H1 (cell line): ENCODE measurements around the gene PRSS50. TPM values are rescaled to one million over a fixed set of nuclear protein-coding genes. Genes with fewer than 3 reads are reported as not detected.
A peak's percentile ranks its signal among the peaks of the same experiment; 100 is the strongest.

ENCODE experiments used
- CTCF ChIA-PET: fragments of 300-600 bp; sonication (Branson Sonifier 250); formaldehyde crosslinking; loops from one replicate; lab custom pipeline; 2021; ENCODE audit not compliant: partially characterized antibody; lab: Charles Lee
- POLR2A ChIA-PET: fragments of 300-600 bp; sonication (Branson Sonifier 250); formaldehyde crosslinking; loops from one replicate; lab custom pipeline; 2021; ENCODE audit warnings: inconsistent platforms; ENCODE audit not compliant: partially characterized antibody; lab: Charles Lee
- DNase-seq, 2 experiments: peaks; one replicate each; pipeline versions ENCODE4 v3.0.0 to v3.0.0-alpha.2; 2010 to 2022; ENCODE audit warnings: low spot score in 2 of 2, low read depth in 1 of 2, mixed read lengths in 1 of 2
- FAIRE-seq: peaks from 2 replicates; lab custom pipeline; 2011; peaks lifted over from hg19 to GRCh38; lab: Jason Lieb, UNC
- H2AFZ ChIP-seq: 2 replicates; pipeline ENCODE4 v1.8.1; 2012; ENCODE audit warnings: low read length, inconsistent platforms
- H2AK5ac ChIP-seq: 2 replicates; pipeline ENCODE4 v1.6.1; 2013; ENCODE audit warnings: low read depth, low read length
- H2BK120ac ChIP-seq: replicated peaks from 2 replicates; pipeline ENCODE3; 2013; ENCODE audit warnings: low read depth, low read length, inconsistent platforms
- H2BK12ac ChIP-seq: 2 replicates; pipeline ENCODE4 v1.6.1; 2013; ENCODE audit warnings: low read depth, low read length
- H2BK15ac ChIP-seq: 2 replicates; pipeline ENCODE4 v1.6.1; 2013; ENCODE audit warnings: low read length
- H2BK20ac ChIP-seq: 2 replicates; pipeline ENCODE4 v1.6.1; 2013; ENCODE audit warnings: low read length
- H2BK5ac ChIP-seq: 2 replicates; pipeline ENCODE4 v1.6.1; 2013; ENCODE audit warnings: low read depth, low read length
- H3K14ac ChIP-seq: 2 replicates; pipeline ENCODE4 v1.6.1; 2013; ENCODE audit warnings: inconsistent platforms; ENCODE audit not compliant: insufficient read length
- H3K18ac ChIP-seq: 2 replicates; pipeline ENCODE4 v1.6.1; 2013; ENCODE audit warnings: low read length; ENCODE audit errors: extremely low read depth
- H3K23ac ChIP-seq: 2 replicates; pipeline ENCODE4 v1.6.1; 2013; ENCODE audit warnings: inconsistent platforms; ENCODE audit not compliant: insufficient read length
- H3K23me2 ChIP-seq: 2 replicates; pipeline ENCODE4 v1.6.1; 2013; ENCODE audit warnings: low read depth, low read length
- H3K27ac ChIP-seq: 2 replicates; pipeline ENCODE4 v1.6.1; 2011; ENCODE audit warnings: low read depth, low read length, inconsistent platforms
- H3K27me3 ChIP-seq, 4 experiments: replicated peaks in 1 of 4; 1 replicate in 1 of 4; 2 replicates in 3 of 4; pipeline versions ENCODE4 v1.6.1 to v1.8.1; 2011 to 2013; ENCODE audit warnings: low read length in 3 of 4, mild to moderate bottlenecking in 3 of 4, inconsistent platforms in 2 of 4, mixed read lengths in 2 of 4, moderate library complexity in 1 of 4; ENCODE audit not compliant: control insufficient read depth in 3 of 4, insufficient read depth in 3 of 4; ENCODE audit errors: extremely low read depth in 1 of 4
- H3K36me3 ChIP-seq, 4 experiments: 2 replicates each; pipeline versions ENCODE4 v1.6.1 to v1.8.1; 2011 to 2013; ENCODE audit warnings: mild to moderate bottlenecking in 4 of 4, low read length in 3 of 4, moderate library complexity in 2 of 4, control low read depth in 1 of 4, inconsistent platforms in 1 of 4; ENCODE audit not compliant: insufficient read depth in 4 of 4, control insufficient read depth in 2 of 4
- H3K4ac ChIP-seq: replicated peaks from 2 replicates; pipeline ENCODE3; 2013; ENCODE audit warnings: low read length, low read depth, mixed read lengths, inconsistent platforms; ENCODE audit not compliant: insufficient read length
- H3K4me1 ChIP-seq, 4 experiments: replicated peaks in 1 of 4; 1 replicate in 1 of 4; 2 replicates in 3 of 4; pipeline versions ENCODE4 v1.6.1 to v1.8.1; 2011 to 2013; ENCODE audit warnings: low read length in 3 of 4, inconsistent platforms in 2 of 4, mixed read lengths in 1 of 4; ENCODE audit not compliant: insufficient read depth in 4 of 4, control insufficient read depth in 3 of 4
- H3K4me2 ChIP-seq, 2 experiments: 2 replicates each; pipeline versions ENCODE4 v1.6.1 to v1.8.1; 2011 to 2013; ENCODE audit warnings: low read depth in 2 of 2, low read length in 2 of 2, control low read depth in 1 of 2, inconsistent platforms in 1 of 2, mild to moderate bottlenecking in 1 of 2; ENCODE audit not compliant: insufficient read depth in 1 of 2
- H3K4me3 ChIP-seq, 4 experiments: fragments of 200-600, 300-600 bp in 1 of 4; sonication (generic), shearing (Covaris generic), sonication (Bioruptor Twin) in 1 of 4; 2 replicates each; pipeline versions ENCODE4 v1.5.1 to v1.8.1; 2011 to 2016; ENCODE audit warnings: low read length in 4 of 4, low read depth in 3 of 4, control low read depth in 2 of 4, inconsistent platforms in 2 of 4, mild to moderate bottlenecking in 2 of 4, mixed read lengths in 1 of 4, moderate library complexity in 1 of 4; ENCODE audit not compliant: insufficient read depth in 2 of 4; ENCODE audit errors: extremely low read depth in 1 of 4
- H3K56ac ChIP-seq: replicated peaks from 2 replicates; pipeline ENCODE3; 2013; ENCODE audit warnings: low read depth, mild to moderate bottlenecking, mixed read lengths, low read length, inconsistent platforms; ENCODE audit not compliant: insufficient read length
- H3K79me1 ChIP-seq: 2 replicates; pipeline ENCODE4 v1.6.1; 2013; ENCODE audit warnings: low read depth, low read length, control low read depth
- H3K79me2 ChIP-seq, 2 experiments: 2 replicates each; pipeline versions ENCODE4 v1.6.1 to v1.8.1; 2012 to 2013; ENCODE audit warnings: low read length in 2 of 2, mild to moderate bottlenecking in 2 of 2, inconsistent platforms in 1 of 2; ENCODE audit not compliant: insufficient read depth in 2 of 2, control insufficient read depth in 1 of 2
- H3K9ac ChIP-seq, 4 experiments: replicated peaks in 1 of 4; 1 replicate in 1 of 4; 2 replicates in 3 of 4; pipeline versions ENCODE4 v1.6.1 to v1.8.1; 2011 to 2013; ENCODE audit warnings: low read depth in 3 of 4, low read length in 3 of 4, control low read depth in 2 of 4, mild to moderate bottlenecking in 2 of 4, moderate library complexity in 2 of 4, inconsistent platforms in 1 of 4; ENCODE audit errors: extremely low read depth in 1 of 4
- H3K9me3 ChIP-seq, 2 experiments: 2 replicates each; pipeline versions ENCODE4 v1.6.1 to v1.8.1; 2012 to 2013; ENCODE audit warnings: mild to moderate bottlenecking in 2 of 2, moderate library complexity in 2 of 2, control low read depth in 1 of 2, inconsistent platforms in 1 of 2, low read depth in 1 of 2, low read length in 1 of 2, mixed read lengths in 1 of 2; ENCODE audit not compliant: insufficient read depth in 2 of 2
- H4K20me1 ChIP-seq, 2 experiments: replicated peaks in 1 of 2; 2 replicates each; pipeline versions ENCODE3 to v1.8.1; 2011 to 2013; ENCODE audit warnings: inconsistent platforms in 2 of 2, low read length in 2 of 2, mild to moderate bottlenecking in 1 of 2; ENCODE audit not compliant: insufficient read depth in 2 of 2, control insufficient read depth in 1 of 2
- H4K5ac ChIP-seq: 2 replicates; pipeline ENCODE4 v1.6.1; 2013; ENCODE audit warnings: low read length, low read depth, mixed read lengths, inconsistent platforms; ENCODE audit not compliant: insufficient read length
- H4K8ac ChIP-seq: 2 replicates; pipeline ENCODE4 v1.8.0; 2013; ENCODE audit warnings: mild to moderate bottlenecking, moderate library complexity, low read length, inconsistent platforms; ENCODE audit not compliant: insufficient read depth; ENCODE audit errors: extremely low read depth
- H4K91ac ChIP-seq: replicated peaks from 2 replicates; pipeline ENCODE3; 2013; ENCODE audit warnings: low read length, mixed read lengths, inconsistent platforms; ENCODE audit not compliant: insufficient read length
- ASH2L ChIP-seq: fragments of 200-600, 300-600 bp; sonication (generic); IDR thresholded peaks from one replicate; pipeline ENCODE4 v1.7.1; 2017; ENCODE audit warnings: low read length
- SAP30 ChIP-seq: fragments of 300-600 bp; sonication (generic); IDR thresholded peaks from 2 replicates; pipeline ENCODE4 v1.7.1; 2012; ENCODE audit warnings: low read length, moderate library complexity, mild to moderate bottlenecking, inconsistent platforms; ENCODE audit not compliant: insufficient read depth, insufficient replicate concordance
- WGBS, 2 experiments: shearing (Covaris generic) in 1 of 2; methylation state at CpG; one replicate each; pipeline versions ENCODE4 v1.1.6 to v1.1.7; 2013 to 2015; ENCODE audit warnings: low lambda C conversion rate in 2 of 2, mixed read lengths in 2 of 2, inconsistent platforms in 1 of 2, low coverage in 1 of 2, missing lambda C conversion rate in 1 of 2; ENCODE audit not compliant: insufficient replicate concordance in 2 of 2, insufficient coverage in 1 of 2, insufficient read length in 1 of 2; ENCODE audit errors: extremely low coverage in 1 of 2, missing lambda C conversion rate in 1 of 2; 5-methylcytosine and 5-hydroxymethylcytosine counted together
- polyA plus RNA-seq, 7 experiments: library from polyadenylated mRNA; depleted of rRNA in 3 of 7; stranded (reverse) in 5 of 7; unstranded in 2 of 7; fragments of >200 nt in 5 of 7; fragments of 200-250 nt in 2 of 7; gene quantifications; 1 replicate in 5 of 7; 2 replicates in 1 of 7; 4 replicates in 1 of 7; pipeline versions ENCODE4 v1.2.1 to v1.2.3, GENCODE V29; 2011 to 2013; ENCODE audit warnings: missing spikeins in 2 of 7, mixed read lengths in 2 of 7
- total RNA-seq: library from RNA; stranded (reverse); fragmentation: NEBNext Ultra II Directional; extraction: Animal tissue kit (Norgen Biotek cat#: 25700); gene quantifications from 2 replicates; pipeline ENCODE4 v1.2.1, GENCODE V29; 2021

Gene PRSS50
- total and polyA plus RNA-seq, 2 of the 8 experiments (the other 6 are each of a cell fraction or from before 2014, with no cell fraction given): 0.47 to 0.71 TPM

DNA sequence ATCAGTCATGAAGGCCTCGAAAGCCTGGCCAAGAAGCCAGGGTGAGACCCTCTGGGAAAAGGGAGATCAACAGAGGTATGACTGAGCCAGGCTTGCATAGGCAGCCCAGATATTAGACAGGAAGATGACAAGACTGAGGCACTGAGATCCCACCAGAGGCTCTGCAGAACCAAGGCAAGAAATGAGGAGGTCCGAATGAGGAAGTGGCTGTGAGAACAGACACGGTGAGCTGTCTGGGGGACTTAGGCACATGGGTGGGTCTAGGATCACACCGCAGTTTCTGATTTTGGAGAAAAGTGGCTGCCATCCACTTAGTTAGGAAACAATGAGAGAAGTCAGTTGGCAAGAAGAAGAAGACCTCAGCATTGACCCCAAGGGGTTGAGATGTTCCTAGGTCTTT lies 31.5 kb upstream of the PRSS50 start:
- no peaks in the 10 kb centered on the region for H3K79me1 ChIP-seq
- no peak overlapping the region for H3K4me3 ChIP-seq
- H3K4me2 ChIP-seq: no peak overlapping the region
- WGBS, 2 experiments: 96% methylated on average over 4 of the region's 4 CpGs; no CpG with 5 or more reads in 1 of the 2 experiments
- no peak overlapping the region for H4K91ac ChIP-seq
- H3K36me3 ChIP-seq: no peaks in the 10 kb centered on the region
- no peak overlapping the region for H3K27ac ChIP-seq
- peak overlapping the region; percentile 14; the same call in 1 of the 2 replicates for H2BK12ac ChIP-seq
- H3K4ac ChIP-seq: no peak overlapping the region
- CTCF ChIA-PET: no interaction called here
- H2AFZ ChIP-seq: no peak overlapping the region
- no peaks in the 10 kb centered on the region; the same call in 1 of the 2 replicates for H3K23me2 ChIP-seq
- no peak overlapping the region for H4K8ac ChIP-seq
- no peaks in the 10 kb centered on the region for H3K9me3 ChIP-seq
- H2BK15ac ChIP-seq: no peak overlapping the region
- POLR2A ChIA-PET: no interaction called here
- no peak overlapping the region for H2BK20ac ChIP-seq
- no peaks in the 10 kb centered on the region for H3K79me2 ChIP-seq
- H3K9ac ChIP-seq: no peak overlapping the region
- peak overlapping the region; percentile 65; the same call in 1 of the 2 replicates for H2AK5ac ChIP-seq
- H2BK120ac ChIP-seq: no peak overlapping the region
- H3K27me3 ChIP-seq: no peaks in the 10 kb centered on the region
- no peaks in the 10 kb centered on the region for H3K4me1 ChIP-seq
- TF ChIP-seq ASH2L: no peak
- no peak for TF ChIP-seq SAP30
- H3K14ac ChIP-seq: no peak overlapping the region
- no peak overlapping the region for H4K5ac ChIP-seq
- H3K18ac ChIP-seq: no peak overlapping the region
- no peak overlapping the region for H3K56ac ChIP-seq
- FAIRE-seq (no peak), DNase-seq (no peak)
- no peaks in the 10 kb centered on the region for H4K20me1 ChIP-seq
- 0 out of 2 replicates have a peak overlapping the region, but pooled peaks have one; percentile 16 for H2BK5ac ChIP-seq
- no peak overlapping the region for H3K23ac ChIP-seq
